B cell (primary cell): ENCODE measurements around the gene DNAH3.

ENCODE experiments used
- EZH2 ChIP-seq: IDR thresholded peaks from 2 replicates; pipeline ENCODE4 v1.6.1; 2012; ENCODE audit warnings: borderline replicate concordance, low read depth, mild to moderate bottlenecking, moderate library complexity, low read length; ENCODE audit not compliant: insufficient read depth, poor library complexity, severe bottlenecking
- TF ChIP-seq, protein P1 (sequence below): fragments of 200-600 bp; IDR thresholded peaks from one replicate; pipeline ENCODE4 v1.8.0; 2022; ENCODE audit warnings: antibody characterized with exemption, mild to moderate bottlenecking

DNA sequence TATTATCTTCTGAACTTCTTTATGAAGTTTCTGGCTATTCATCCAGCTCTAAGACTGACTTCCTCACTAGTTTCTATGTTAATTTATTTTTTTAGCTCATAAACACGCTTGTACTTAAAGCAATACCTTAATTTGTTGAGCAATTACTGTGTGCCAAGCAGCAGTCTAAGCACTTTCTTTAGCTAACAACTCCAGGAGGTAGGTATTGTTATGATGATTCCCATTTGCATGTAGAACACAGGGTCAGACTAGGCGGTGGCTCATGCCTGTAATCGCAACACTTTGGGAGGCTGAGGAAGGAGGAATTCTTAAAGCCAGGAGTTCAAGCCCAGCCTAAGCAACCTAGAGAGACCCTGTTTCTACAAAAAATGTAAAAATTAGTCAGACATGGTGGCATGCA is 19.8 kb downstream of the DNAH3 start:
- TF ChIP-seq, protein P1, sequence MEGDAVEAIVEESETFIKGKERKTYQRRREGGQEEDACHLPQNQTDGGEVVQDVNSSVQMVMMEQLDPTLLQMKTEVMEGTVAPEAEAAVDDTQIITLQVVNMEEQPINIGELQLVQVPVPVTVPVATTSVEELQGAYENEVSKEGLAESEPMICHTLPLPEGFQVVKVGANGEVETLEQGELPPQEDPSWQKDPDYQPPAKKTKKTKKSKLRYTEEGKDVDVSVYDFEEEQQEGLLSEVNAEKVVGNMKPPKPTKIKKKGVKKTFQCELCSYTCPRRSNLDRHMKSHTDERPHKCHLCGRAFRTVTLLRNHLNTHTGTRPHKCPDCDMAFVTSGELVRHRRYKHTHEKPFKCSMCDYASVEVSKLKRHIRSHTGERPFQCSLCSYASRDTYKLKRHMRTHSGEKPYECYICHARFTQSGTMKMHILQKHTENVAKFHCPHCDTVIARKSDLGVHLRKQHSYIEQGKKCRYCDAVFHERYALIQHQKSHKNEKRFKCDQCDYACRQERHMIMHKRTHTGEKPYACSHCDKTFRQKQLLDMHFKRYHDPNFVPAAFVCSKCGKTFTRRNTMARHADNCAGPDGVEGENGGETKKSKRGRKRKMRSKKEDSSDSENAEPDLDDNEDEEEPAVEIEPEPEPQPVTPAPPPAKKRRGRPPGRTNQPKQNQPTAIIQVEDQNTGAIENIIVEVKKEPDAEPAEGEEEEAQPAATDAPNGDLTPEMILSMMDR, result no peak
- TF ChIP-seq EZH2, result no peak
